NCI-H2081 treated with DMSO at 0.1 percent for 48 hours (cell line): ENCODE data around the gene ORM1.

Experiments
- DNase-seq: peaks from one replicate; lab custom pipeline; 2025; lab: John Stamatoyannopoulos, UW

The ORM1 gene

DNA sequence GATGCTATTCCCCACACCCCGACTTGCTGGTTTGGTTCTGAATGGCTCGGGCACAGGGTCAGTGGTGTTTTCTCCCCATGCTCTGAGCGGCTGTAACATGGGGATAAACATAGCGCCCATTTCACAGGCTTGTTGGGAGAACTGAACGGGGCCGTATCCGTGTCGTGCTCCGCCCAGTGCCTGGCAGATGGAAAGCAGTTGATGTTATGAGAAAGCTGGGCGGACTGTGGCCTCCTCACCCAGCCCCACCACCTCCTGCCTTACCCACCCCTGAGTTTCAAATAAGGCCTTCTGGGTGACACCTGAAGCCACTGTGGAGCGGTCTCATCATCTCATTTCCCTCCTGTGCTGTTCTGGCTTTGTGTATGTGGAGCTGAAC is 21.3 kb downstream of the ORM1 start:
- no peak for DNase-seq

DNA sequence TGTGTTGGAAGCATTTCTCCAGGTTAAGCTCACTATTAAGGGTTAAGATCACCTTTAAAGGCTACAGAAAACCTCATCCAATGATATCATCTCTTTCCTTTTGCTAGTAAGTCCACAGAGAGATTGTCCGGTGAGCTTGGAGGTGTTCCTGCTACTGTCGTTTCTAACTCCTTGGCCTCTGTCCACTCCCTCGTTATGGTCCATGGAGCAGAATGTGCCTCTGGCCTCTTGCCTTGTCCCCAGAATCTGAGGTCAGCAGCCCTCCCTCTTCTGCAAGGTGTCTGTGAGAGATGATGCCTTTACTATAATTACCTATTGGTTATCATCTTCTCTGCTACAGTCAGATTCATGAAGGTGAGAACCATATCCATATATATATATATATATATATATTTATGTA is 21.8 kb downstream of the ORM1 start:
- DNase-seq = no peak

- no peak for DNase-seq
Observed at GRCh38 chr9:114345493-114346065, 22.7 kb downstream of the ORM1 start.

- DNase-seq = no peak
Observed at GRCh38 chr9:114346146-114346545, 23.2 kb downstream of the ORM1 start.

GRCh38 chr9:114347675-114348074 is 24.8 kb downstream of the ORM1 start:
- DNase-seq = no peak

DNA sequence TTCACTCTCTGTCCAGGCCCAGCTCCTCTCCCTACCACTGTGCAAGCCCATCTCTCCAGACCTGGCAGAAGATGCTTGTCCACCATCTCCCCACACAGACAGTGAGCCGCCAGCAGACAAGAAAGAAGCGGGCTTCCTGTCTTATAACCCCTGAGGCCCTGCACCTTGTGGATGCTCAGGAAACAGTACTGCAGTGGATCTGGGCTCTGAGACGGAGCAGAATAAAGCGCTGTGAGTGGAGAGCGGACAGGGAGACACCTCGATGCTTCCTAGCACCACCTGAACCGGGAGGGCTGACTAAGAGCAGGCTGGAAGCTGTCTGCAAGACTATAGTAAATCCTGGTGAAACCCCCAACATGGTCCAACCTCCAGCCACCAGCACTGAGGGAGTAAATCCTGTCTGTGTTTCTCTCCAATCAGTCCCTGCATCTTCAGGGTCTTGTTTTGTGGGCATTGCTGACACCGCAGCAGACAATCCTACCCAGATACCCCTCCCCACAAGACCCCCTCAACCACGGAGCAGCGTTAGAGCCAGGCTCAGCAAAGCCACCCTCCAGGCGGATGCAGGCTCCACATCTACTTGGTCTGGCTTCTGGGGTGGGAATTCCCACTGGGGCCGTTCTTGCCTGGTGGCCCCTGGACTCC is 25.5 kb downstream of the ORM1 start:
- no peak for DNase-seq

- DNase-seq = no peak
Observed at GRCh38 chr9:114348906-114349482, 26.1 kb downstream of the ORM1 start.

- no peak for DNase-seq
Observed at GRCh38 chr9:114349713-114350480, 27.0 kb downstream of the ORM1 start.

DNA sequence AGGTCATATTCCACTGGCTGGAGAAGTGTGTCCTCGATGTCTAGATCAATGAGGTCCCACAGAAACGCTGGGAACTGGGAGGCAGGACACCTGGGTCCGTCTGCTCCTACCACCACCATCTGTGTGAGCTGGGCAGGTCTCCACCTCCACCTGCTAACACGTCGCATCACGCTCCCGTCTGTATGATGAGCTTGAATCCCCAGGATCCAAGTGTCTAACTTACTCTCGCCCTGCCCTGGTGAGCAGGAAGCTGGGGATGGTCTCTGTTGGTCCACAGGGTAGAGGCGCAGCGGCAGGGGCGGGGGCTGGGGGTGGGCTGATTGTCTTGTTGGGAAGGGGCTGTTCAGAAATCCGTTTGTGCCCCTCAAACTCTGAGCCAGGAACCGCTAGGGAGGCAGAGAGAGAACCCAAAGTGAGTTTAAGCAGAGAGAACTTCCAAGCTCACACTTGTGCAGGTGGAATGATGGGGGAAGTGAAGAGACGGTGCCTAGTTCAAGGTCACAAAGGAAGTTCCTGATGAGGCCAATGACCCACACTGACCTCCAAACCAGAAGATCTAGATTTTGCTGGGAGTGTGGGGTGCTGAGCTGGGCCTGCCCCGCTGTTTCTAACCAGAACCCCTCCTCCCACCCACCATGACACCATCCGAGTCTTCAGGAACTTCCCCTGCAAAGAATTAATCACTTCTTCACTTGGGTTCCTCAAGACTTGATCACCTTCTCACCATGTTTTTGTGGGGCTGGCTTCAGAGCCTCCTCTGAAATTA is 27.9 kb downstream of the ORM1 start:
- DNase-seq = no peak

DNA sequence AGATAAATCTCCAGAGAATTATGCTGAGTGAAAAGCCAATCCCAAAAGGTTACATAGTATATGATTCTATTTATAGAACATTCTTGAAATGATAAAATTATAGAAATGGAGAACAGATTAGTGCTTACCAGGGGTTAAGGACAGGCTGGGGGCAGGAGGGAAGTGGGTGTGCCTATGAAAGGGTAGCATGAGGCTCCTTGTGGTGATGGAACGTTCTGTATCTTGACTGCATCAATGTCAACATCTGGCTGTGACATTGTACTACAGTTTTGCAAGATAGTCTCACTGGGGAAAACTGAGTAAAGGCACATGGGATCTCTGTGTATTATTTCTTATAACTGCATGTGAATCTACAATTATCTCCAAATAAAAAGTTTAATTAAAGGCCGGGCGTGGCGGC is 29.0 kb downstream of the ORM1 start:
- no peak for DNase-seq

DNA sequence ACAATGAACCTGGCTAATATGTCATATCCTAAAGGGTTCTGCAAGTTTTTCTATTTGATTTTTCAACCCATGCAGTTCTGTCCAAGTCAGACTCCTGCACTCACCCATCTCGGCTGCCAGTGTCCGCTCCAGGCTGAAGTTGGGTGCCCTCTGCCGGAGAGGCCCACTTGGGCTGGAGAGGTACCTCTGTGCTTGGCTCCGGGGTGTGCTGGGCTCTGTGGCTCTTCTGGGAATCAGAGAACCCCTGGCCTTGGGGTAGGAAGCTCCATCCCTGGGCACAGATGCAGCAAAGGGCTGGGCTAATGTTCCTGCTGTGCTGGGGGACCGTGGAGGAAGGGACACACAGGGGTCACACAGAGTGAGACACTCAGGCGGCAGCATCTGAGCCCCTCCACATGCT is 32.9 kb downstream of the ORM1 start:
- no peak for DNase-seq

GRCh38 chr9:114356792-114357191 is 33.9 kb downstream of the ORM1 start:
- no peak for DNase-seq

DNA sequence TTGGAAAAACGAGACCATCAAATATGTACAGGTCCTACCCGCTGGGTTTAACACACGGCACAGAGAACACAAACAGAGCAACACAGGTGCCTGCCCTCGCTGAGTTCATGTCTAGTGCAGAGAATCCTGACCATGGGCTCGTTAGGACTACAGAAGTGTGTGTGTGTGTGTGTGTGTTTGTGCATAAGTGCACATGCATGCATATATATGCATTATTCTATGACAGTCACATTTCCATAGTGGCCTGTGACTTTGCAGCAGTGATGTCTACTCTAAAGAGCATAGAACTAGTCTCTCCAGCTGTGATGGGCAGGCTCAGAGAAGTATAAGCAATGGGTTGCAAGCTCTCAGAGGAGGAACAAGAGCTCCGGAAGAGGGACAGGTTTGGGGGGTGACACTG is 34.5 kb downstream of the ORM1 start:
- DNase-seq = no peak

- DNase-seq = no peak
Observed at GRCh38 chr9:114357911-114358328, 35.0 kb downstream of the ORM1 start.

GRCh38 chr9:114359801-114360200 is 36.9 kb downstream of the ORM1 start:
- DNase-seq = no peak

GRCh38 chr9:114361542-114361941 is 38.6 kb downstream of the ORM1 start:
- no peak for DNase-seq

DNA sequence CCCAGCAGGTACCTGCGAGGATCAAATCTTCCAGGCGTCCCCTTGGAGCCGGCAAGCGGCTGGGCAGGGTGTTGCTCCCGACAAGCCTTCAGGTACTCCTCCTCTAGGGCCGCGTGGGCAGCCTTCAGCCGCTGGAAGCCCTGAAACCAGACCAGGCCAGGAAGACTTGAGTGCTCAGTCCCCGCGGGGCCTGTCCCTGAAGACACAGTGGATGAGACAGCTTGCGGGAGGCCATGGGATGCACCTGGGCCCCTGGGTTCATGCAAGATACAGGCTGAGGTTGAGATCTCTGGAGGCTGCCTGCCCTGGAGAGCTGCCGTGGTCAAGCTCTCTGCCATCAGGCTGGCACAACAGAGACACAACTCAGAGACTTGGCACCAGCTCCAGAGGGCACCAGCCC is 39.5 kb downstream of the ORM1 start:
- DNase-seq = no peak

DNA sequence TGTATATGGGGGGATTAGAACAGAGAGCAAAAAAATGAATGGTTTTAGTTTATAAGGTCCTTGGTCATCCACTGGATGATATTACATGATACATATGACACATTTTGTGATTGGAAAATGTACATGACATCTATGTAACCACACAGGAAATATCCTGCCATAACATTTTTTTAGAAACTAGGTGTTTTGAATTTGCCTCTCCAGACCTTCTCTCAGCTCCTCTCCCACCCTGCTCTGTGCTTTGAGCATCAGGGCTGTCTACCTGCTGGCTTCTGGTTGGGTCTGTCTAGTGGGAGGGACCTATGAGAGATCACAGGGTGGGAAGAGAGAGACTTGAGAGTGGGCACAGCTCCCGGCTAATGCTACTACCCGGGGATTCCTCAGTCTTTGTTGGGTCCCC is 40.5 kb downstream of the ORM1 start:
- DNase-seq = no peak

DNA sequence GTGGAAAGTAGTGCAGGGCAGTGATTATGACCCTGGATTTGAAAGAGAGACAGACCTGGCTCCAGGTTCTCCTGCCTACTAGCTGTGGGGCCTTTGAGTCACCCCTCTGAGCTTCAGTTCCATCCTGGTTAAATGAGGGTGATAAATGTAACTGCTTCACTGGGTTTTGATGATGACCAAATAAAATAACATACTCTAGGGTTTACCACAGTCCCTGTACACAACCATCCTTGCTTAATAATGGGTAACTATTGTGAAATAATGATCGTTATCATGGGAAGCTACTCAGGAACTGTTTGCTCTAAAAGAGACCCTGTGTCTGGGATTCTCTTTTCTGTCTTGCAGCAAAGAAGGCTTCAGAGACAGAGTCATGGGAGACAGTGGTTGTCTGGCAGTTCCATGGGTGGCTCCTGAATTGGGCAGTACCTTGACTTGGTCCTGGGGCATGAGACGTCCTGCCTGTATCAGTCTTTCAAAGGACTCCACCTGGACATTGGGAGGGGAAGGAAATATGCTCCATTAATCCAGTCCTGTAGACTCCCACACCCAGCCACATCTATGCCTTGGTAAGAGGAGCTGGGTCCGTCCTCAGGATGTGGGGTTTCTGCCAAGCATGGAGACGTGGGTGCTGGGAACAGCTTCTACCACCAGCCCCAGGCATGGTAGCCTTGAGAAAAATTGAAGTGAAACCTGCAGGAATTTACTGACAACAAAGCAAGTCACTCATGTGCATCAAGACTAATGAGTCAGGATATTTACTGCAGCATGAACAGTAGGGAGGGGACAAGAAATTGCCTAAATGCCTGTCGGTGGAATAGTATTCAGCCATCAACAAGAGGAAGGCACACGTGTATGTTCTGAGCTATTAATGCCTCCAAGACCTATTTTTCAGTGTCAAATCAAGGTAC is 41.5 kb downstream of the ORM1 start:
- no peak for DNase-seq

DNA sequence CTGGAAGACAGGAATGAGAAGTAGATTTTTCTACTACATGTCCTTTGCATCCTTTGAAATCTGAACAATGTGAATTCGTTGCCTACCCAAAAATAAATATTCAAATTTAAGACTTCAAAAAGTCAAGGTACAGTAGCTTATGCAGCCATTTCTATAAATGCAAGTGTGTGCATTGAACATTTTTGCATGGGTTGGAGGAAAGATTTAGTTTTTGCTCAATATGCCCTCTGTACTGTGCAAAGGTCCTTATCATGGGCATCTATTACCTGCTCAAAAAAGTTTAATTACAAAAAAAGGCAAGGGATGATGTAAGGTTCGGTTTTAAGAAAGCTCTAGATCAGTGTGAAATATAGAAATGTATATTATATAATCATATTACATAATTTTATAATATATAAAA is 42.3 kb downstream of the ORM1 start:
- no peak for DNase-seq
